HepG2 (cell line): Measurements from ENCODE around the gene GIPC1. TPM values are rescaled to one million over a fixed set of nuclear protein-coding genes. Genes with fewer than 3 reads are reported as not detected.

Source experiments
- GABPB1 ChIP-seq: IDR thresholded peaks from 2 replicates; pipeline ENCODE4 v1.6.1; 2016; ENCODE audit warnings: mild to moderate bottlenecking, missing genetic modification reagents, moderate library complexity, missing compliant biosample characterization
- KDM6A ChIP-seq: IDR thresholded peaks from 2 replicates; pipeline ENCODE4 v1.6.1; 2016; ENCODE audit warnings: low read depth
- SMAD1 ChIP-seq: sonication (generic); formaldehyde crosslinking; IDR thresholded peaks from 2 replicates; pipeline ENCODE4 v1.4.0; 2020; ENCODE audit warnings: missing genetic modification reagents, low read depth, mild to moderate bottlenecking, borderline replicate concordance
- TAF1 ChIP-seq: sonication (generic); formaldehyde crosslinking; IDR thresholded peaks from 2 replicates; pipeline ENCODE4 v1.4.0; 2020; ENCODE audit warnings: missing genetic modification reagents
- TBX2 ChIP-seq: sonication (generic); formaldehyde crosslinking; IDR thresholded peaks from 2 replicates; pipeline ENCODE4 v1.5.0; 2020; ENCODE audit warnings: missing genetic modification reagents, mild to moderate bottlenecking, borderline replicate concordance
- polyA plus RNA-seq, 8 experiments: library from polyadenylated mRNA; depleted of rRNA in 3 of 8; stranded (reverse) in 7 of 8; unstranded in 1 of 8; fragments of >200 nt; fragmentation: Illumina TruSeq in 4 of 8; extraction: Trizol in 4 of 8; gene quantifications; 2 replicates each; pipeline versions ENCODE4 v1.2.1 to v1.2.3, GENCODE V29; 2011 to 2016; ENCODE audit warnings: low read depth in 4 of 8, missing spikeins in 1 of 8, mixed read lengths in 1 of 8; ENCODE audit not compliant: insufficient read depth in 1 of 8
- total RNA-seq, 5 experiments: library from RNA; depleted of rRNA; stranded (reverse); fragments of >200 nt; fragmentation: Illumina TruSeq; extraction: Trizol; gene quantifications; 2 replicates each; pipeline ENCODE4 v1.2.3, GENCODE V29; 2016; ENCODE audit warnings: low read depth in 1 of 5
- TF ChIP-seq, protein P1 (sequence below): sonication (generic); formaldehyde crosslinking; IDR thresholded peaks from 2 replicates; pipeline ENCODE4 v1.4.0; 2020; ENCODE audit warnings: missing genetic modification reagents, borderline replicate concordance
- TF ChIP-seq, protein P2 (sequence below), 2 experiments: sonication (generic) in 1 of 2; formaldehyde crosslinking in 1 of 2; IDR thresholded peaks; 2 replicates each; pipeline versions ENCODE4 v1.4.0 to v1.6.1; 2018 to 2020; ENCODE audit warnings: missing genetic modification reagents in 2 of 2, borderline replicate concordance in 1 of 2, low read depth in 1 of 2, mild to moderate bottlenecking in 1 of 2, missing biosample characterization in 1 of 2
- TF ChIP-seq, protein P3 (sequence below): sonication (generic); formaldehyde crosslinking; IDR thresholded peaks from 2 replicates; pipeline ENCODE4 v1.4.0; 2020; ENCODE audit warnings: missing genetic modification reagents
- TF ChIP-seq, protein P4 (sequence below): sonication (generic); formaldehyde crosslinking; IDR thresholded peaks from 2 replicates; pipeline ENCODE4 v1.5.0; 2020; ENCODE audit warnings: mild to moderate bottlenecking, missing genetic modification reagents, borderline replicate concordance
- TF ChIP-seq, protein P5 (sequence below): sonication (generic); IDR thresholded peaks from 2 replicates; pipeline ENCODE4 v1.6.1; 2016; ENCODE audit warnings: low read depth, borderline replicate concordance
- TF ChIP-seq, protein P6 (sequence below): sonication (generic); formaldehyde crosslinking; IDR thresholded peaks from 2 replicates; pipeline ENCODE4 v1.8.0; 2022; ENCODE audit warnings: mild to moderate bottlenecking, missing genetic modification reagents
- TF ChIP-seq, protein P7 (sequence below): sonication (generic); formaldehyde crosslinking; IDR thresholded peaks from 2 replicates; pipeline ENCODE4 v1.4.0; 2020; ENCODE audit warnings: missing genetic modification reagents

The GIPC1 gene
- total and polyA plus RNA-seq, 2 of the 13 experiments (the other 11 are each of a cell fraction or from before 2014, with no cell fraction given) = 27.1 to 48.1 TPM

DNA sequence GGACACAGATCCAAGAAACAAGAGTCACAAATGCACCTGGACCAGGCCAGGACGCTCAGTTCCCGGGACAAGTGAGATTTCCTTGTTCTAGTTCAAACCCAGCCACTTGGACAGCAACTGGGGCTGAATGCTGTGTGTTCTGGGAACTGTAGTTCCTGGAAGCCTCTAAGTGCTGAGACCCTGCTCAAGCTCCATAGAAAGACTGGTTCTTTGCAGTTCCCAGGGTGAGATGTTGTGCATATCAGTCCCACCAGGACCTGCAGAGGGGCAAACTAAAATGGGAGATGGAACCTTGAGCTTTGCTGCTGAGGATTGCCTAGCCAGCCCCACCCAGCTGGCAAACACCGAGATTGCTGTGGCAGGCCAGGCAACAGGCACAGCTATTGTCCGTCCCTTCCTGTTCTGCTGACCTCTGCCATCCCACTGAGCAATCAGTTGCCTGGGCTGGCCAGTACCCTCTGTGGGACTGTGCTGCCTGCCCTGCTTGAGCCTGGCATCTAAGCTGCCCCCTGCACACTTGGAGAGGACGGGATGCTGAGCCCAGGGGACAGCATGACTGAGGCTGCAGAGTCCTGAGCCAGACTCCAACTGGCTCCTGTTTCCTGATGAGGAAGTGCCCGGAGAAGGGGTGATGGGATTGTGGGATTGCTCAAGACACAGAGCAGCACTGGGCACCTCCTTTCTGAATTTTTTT lies 1.4 kb upstream of the GIPC1 start (continued):
- TF ChIP-seq, protein P1, sequence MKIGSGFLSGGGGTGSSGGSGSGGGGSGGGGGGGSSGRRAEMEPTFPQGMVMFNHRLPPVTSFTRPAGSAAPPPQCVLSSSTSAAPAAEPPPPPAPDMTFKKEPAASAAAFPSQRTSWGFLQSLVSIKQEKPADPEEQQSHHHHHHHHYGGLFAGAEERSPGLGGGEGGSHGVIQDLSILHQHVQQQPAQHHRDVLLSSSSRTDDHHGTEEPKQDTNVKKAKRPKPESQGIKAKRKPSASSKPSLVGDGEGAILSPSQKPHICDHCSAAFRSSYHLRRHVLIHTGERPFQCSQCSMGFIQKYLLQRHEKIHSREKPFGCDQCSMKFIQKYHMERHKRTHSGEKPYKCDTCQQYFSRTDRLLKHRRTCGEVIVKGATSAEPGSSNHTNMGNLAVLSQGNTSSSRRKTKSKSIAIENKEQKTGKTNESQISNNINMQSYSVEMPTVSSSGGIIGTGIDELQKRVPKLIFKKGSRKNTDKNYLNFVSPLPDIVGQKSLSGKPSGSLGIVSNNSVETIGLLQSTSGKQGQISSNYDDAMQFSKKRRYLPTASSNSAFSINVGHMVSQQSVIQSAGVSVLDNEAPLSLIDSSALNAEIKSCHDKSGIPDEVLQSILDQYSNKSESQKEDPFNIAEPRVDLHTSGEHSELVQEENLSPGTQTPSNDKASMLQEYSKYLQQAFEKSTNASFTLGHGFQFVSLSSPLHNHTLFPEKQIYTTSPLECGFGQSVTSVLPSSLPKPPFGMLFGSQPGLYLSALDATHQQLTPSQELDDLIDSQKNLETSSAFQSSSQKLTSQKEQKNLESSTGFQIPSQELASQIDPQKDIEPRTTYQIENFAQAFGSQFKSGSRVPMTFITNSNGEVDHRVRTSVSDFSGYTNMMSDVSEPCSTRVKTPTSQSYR (CRISPR knock-in tag) = 0 out of 2 replicates have a peak, but pooled peaks have one; percentile 29
- TF ChIP-seq, protein P2, sequence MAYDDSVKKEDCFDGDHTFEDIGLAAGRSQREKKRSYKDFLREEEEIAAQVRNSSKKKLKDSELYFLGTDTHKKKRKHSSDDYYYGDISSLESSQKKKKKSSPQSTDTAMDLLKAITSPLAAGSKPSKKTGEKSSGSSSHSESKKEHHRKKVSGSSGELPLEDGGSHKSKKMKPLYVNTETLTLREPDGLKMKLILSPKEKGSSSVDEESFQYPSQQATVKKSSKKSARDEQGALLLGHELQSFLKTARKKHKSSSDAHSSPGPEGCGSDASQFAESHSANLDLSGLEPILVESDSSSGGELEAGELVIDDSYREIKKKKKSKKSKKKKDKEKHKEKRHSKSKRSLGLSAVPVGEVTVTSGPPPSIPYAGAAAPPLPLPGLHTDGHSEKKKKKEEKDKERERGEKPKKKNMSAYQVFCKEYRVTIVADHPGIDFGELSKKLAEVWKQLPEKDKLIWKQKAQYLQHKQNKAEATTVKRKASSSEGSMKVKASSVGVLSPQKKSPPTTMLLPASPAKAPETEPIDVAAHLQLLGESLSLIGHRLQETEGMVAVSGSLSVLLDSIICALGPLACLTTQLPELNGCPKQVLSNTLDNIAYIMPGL (CRISPR knock-in tag; IDR thresholded peaks at IDR 0.05; ENCODE audit: borderline replicate concordance in 1 of 2, low read depth in 1 of 2) = 0 out of 4 replicates have a peak, but pooled peaks of 1 of the 2 experiments have one; percentile 7
- TF ChIP-seq, protein P3, sequence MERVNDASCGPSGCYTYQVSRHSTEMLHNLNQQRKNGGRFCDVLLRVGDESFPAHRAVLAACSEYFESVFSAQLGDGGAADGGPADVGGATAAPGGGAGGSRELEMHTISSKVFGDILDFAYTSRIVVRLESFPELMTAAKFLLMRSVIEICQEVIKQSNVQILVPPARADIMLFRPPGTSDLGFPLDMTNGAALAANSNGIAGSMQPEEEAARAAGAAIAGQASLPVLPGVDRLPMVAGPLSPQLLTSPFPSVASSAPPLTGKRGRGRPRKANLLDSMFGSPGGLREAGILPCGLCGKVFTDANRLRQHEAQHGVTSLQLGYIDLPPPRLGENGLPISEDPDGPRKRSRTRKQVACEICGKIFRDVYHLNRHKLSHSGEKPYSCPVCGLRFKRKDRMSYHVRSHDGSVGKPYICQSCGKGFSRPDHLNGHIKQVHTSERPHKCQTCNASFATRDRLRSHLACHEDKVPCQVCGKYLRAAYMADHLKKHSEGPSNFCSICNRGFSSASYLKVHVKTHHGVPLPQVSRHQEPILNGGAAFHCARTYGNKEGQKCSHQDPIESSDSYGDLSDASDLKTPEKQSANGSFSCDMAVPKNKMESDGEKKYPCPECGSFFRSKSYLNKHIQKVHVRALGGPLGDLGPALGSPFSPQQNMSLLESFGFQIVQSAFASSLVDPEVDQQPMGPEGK (CRISPR knock-in tag) = peak; percentile 45; the same call in 1 of the 2 replicates
- TF ChIP-seq, protein P4, sequence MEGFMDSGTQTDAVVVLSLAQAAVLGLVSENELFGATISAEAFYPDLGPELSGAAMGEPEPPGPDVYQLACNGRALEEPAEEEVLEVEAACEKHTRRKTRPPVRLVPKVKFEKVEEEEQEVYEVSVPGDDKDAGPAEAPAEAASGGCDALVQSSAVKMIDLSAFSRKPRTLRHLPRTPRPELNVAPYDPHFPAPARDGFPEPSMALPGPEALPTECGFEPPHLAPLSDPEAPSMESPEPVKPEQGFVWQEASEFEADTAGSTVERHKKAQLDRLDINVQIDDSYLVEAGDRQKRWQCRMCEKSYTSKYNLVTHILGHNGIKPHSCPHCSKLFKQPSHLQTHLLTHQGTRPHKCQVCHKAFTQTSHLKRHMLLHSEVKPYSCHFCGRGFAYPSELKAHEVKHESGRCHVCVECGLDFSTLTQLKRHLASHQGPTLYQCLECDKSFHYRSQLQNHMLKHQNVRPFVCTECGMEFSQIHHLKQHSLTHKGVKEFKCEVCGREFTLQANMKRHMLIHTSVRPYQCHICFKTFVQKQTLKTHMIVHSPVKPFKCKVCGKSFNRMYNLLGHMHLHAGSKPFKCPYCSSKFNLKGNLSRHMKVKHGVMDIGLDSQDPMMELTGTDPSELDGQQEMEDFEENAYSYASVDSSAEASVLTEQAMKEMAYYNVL (CRISPR knock-in tag) = no peak
- TF ChIP-seq, protein P5, sequence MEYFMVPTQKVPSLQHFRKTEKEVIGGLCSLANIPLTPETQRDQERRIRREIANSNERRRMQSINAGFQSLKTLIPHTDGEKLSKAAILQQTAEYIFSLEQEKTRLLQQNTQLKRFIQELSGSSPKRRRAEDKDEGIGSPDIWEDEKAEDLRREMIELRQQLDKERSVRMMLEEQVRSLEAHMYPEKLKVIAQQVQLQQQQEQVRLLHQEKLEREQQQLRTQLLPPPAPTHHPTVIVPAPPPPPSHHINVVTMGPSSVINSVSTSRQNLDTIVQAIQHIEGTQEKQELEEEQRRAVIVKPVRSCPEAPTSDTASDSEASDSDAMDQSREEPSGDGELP = peak; percentile 19; the same call in 1 of the 2 replicates
- TF ChIP-seq, protein P6, sequence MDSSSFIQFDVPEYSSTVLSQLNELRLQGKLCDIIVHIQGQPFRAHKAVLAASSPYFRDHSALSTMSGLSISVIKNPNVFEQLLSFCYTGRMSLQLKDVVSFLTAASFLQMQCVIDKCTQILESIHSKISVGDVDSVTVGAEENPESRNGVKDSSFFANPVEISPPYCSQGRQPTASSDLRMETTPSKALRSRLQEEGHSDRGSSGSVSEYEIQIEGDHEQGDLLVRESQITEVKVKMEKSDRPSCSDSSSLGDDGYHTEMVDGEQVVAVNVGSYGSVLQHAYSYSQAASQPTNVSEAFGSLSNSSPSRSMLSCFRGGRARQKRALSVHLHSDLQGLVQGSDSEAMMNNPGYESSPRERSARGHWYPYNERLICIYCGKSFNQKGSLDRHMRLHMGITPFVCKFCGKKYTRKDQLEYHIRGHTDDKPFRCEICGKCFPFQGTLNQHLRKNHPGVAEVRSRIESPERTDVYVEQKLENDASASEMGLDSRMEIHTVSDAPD = peak; percentile 91
- peak; percentile 42; the same call in 1 of the 2 replicates for TF ChIP-seq TBX2 (CRISPR knock-in tag)
- no peak for TF ChIP-seq KDM6A (CRISPR knock-in tag)
- TF ChIP-seq, protein P7, sequence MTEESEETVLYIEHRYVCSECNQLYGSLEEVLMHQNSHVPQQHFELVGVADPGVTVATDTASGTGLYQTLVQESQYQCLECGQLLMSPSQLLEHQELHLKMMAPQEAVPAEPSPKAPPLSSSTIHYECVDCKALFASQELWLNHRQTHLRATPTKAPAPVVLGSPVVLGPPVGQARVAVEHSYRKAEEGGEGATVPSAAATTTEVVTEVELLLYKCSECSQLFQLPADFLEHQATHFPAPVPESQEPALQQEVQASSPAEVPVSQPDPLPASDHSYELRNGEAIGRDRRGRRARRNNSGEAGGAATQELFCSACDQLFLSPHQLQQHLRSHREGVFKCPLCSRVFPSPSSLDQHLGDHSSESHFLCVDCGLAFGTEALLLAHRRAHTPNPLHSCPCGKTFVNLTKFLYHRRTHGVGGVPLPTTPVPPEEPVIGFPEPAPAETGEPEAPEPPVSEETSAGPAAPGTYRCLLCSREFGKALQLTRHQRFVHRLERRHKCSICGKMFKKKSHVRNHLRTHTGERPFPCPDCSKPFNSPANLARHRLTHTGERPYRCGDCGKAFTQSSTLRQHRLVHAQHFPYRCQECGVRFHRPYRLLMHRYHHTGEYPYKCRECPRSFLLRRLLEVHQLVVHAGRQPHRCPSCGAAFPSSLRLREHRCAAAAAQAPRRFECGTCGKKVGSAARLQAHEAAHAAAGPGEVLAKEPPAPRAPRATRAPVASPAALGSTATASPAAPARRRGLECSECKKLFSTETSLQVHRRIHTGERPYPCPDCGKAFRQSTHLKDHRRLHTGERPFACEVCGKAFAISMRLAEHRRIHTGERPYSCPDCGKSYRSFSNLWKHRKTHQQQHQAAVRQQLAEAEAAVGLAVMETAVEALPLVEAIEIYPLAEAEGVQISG (CRISPR knock-in tag) = peak; percentile 46; the same call in 1 of the 2 replicates
- no peak for TF ChIP-seq SMAD1 (CRISPR knock-in tag)
- no peak for TF ChIP-seq TAF1 (CRISPR knock-in tag)
- TF ChIP-seq GABPB1 (CRISPR knock-in tag) = peak; percentile 36; the same call in 1 of the 2 replicates
